Chondrocyte (in vitro differentiated cells): ENCODE measurements around the gene SCUBE1. TPM values are rescaled to one million over a fixed set of nuclear protein-coding genes. Genes with fewer than 3 reads are reported as not detected.

ENCODE experiments used
- DNase-seq: peaks from one replicate; pipeline ENCODE4 v3.0.0; 2021; ENCODE audit warnings: mixed read lengths, low spot score
- H3K27ac Mint-ChIP-seq: one replicate; pipeline ENCODE4 v1.8.0; 2021; ENCODE audit warnings: mild to moderate bottlenecking, moderate library complexity, mixed read lengths; ENCODE audit not compliant: unreplicated experiment
- H3K27me3 Mint-ChIP-seq: 2 replicates; pipeline ENCODE4 v1.8.0; 2021; ENCODE audit warnings: low read depth, mixed read lengths
- H3K36me3 Mint-ChIP-seq: 2 replicates; pipeline ENCODE4 v1.8.0; 2021; ENCODE audit warnings: low read depth, mixed read lengths
- H3K4me1 Mint-ChIP-seq: 2 replicates; pipeline ENCODE4 v1.8.0; 2021; ENCODE audit warnings: low read depth, mild to moderate bottlenecking, mixed read lengths
- H3K4me3 Mint-ChIP-seq: one replicate; pipeline ENCODE4 v1.8.0; 2021; ENCODE audit warnings: mild to moderate bottlenecking, moderate library complexity, mixed read lengths; ENCODE audit not compliant: unreplicated experiment
- H3K9me3 Mint-ChIP-seq: 2 replicates; pipeline ENCODE4 v1.8.0; 2021; ENCODE audit warnings: low read depth, mixed read lengths
- total RNA-seq: library from RNA; stranded (reverse); gene quantifications from 3 replicates; pipeline ENCODE4 v1.2.1, GENCODE V29; 2021
- TF ChIP-seq, protein P1 (sequence below): fragments of 200-600 bp; sonication (generic); IDR thresholded peaks from 2 replicates; pipeline ENCODE4 v1.5.0; 2021; ENCODE audit warnings: antibody characterized with exemption, mild to moderate bottlenecking, moderate library complexity

SCUBE1 gene
- total RNA-seq, 1 donor from 2014 or later = 3.2 TPM

- no peaks in the 10 kb centered on the region for H3K27me3 Mint-ChIP-seq
- no peaks in the 10 kb centered on the region for H3K9me3 Mint-ChIP-seq
- H3K36me3 Mint-ChIP-seq = peaks cover 7% of the 10 kb centered on the region
- no peak overlapping the region for H3K4me3 Mint-ChIP-seq
- H3K27ac Mint-ChIP-seq = peak overlapping the region; percentile 63
- TF ChIP-seq, protein P1, sequence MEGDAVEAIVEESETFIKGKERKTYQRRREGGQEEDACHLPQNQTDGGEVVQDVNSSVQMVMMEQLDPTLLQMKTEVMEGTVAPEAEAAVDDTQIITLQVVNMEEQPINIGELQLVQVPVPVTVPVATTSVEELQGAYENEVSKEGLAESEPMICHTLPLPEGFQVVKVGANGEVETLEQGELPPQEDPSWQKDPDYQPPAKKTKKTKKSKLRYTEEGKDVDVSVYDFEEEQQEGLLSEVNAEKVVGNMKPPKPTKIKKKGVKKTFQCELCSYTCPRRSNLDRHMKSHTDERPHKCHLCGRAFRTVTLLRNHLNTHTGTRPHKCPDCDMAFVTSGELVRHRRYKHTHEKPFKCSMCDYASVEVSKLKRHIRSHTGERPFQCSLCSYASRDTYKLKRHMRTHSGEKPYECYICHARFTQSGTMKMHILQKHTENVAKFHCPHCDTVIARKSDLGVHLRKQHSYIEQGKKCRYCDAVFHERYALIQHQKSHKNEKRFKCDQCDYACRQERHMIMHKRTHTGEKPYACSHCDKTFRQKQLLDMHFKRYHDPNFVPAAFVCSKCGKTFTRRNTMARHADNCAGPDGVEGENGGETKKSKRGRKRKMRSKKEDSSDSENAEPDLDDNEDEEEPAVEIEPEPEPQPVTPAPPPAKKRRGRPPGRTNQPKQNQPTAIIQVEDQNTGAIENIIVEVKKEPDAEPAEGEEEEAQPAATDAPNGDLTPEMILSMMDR = no peak
- H3K4me1 Mint-ChIP-seq = peaks cover 31% of the 10 kb centered on the region
- no peak for DNase-seq
Observed at GRCh38 chr22:43157874-43158546, 185.2 kb downstream of the SCUBE1 start.

DNA sequence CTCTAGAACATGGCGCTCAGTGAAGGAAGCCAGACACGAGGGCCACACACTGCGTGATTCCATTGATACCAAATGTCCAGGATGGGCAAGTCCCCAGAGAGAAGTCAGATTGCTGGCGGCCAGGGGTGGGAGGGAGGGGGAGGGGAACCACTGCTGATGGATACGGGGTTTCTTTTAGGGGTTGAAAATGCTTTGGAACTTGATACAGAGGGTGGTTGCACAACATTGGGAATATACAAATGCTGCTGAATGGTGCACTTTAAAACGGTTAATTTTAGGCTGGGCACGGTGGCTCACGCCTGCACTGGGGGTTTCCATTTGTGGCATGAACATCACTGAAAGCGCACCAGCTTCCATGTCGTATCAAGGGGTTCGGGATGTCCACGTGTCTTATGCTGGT, 186.8 kb downstream of the SCUBE1 start:
- H3K27me3 Mint-ChIP-seq = no peaks in the 10 kb centered on the region
- TF ChIP-seq, protein P1 = no peak

DNA sequence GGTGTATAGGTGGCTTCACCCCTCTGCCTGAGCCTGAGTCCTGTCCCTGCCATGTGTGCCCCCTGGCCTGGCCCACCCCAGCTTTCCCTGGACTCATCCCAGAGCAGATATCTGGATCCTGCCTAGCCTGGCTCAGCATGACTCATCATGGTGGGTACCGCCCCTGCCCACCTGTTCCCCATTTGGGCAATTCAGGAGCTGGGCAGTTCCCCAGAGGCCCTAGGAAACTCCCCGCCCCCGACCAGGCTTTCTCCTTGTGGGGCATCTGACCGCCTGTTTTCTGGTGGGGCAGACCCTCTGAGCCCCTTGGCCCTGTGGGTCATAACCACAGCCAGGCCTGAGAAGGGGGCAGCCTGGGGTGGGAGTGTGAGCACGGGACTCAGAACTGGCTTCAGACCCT, 187.4 kb downstream of the SCUBE1 start:
- DNase-seq = no peak
- peaks cover 6% of the 10 kb centered on the region for H3K36me3 Mint-ChIP-seq
- TF ChIP-seq, protein P1 = no peak
- no peak overlapping the region for H3K4me3 Mint-ChIP-seq
- no peak overlapping the region for H3K27ac Mint-ChIP-seq
- peaks cover 42% of the 10 kb centered on the region for H3K4me1 Mint-ChIP-seq
- no peaks in the 10 kb centered on the region for H3K9me3 Mint-ChIP-seq
- H3K27me3 Mint-ChIP-seq = no peaks in the 10 kb centered on the region

More for the DNA sequence above, 186.8 kb downstream of the SCUBE1 start:
- H3K4me1 Mint-ChIP-seq = peaks cover 38% of the 10 kb centered on the region
- H3K36me3 Mint-ChIP-seq = peaks cover 6% of the 10 kb centered on the region
- no peaks in the 10 kb centered on the region for H3K9me3 Mint-ChIP-seq
- no peak for DNase-seq
- H3K4me3 Mint-ChIP-seq = no peak overlapping the region
- no peak overlapping the region for H3K27ac Mint-ChIP-seq

DNA sequence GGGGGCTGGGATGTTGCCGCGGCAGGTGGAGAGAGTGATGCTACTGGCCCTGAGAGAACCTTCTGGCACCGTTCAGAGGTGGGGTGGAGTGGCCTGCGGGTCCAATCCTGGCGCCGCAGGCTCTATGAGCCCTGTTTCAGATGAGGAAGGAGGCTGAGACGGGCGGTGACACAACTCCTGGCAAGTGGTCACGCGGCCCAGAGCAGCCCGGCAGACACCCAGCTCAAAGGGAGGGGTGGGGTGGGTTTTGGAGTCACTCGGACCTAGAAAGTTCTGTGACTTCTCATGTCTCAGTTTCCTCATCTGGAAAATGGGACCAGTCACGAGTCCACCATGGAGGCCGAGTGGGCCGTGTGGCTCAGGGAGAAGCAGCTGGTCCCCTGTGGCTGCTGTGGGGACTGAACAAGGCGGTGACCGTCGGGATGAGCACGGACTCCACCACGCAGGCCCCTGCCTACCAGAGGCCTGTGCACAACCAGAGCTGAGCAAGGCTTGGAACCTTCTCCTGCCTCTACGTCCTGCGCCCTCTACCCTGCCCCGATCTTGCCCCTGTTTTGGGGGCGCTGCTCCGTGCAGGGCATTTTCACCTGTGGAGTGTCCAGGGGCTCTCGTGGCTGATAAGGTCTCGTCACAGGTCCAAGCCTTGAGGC, 188.2 kb downstream of the SCUBE1 start:
- DNase-seq = no peak
- peaks cover 44% of the 10 kb centered on the region for H3K4me1 Mint-ChIP-seq
- no peaks in the 10 kb centered on the region for H3K9me3 Mint-ChIP-seq
- no peak overlapping the region for H3K4me3 Mint-ChIP-seq
- TF ChIP-seq, protein P1 = no peak
- no peaks in the 10 kb centered on the region for H3K27me3 Mint-ChIP-seq
- H3K36me3 Mint-ChIP-seq = peaks cover 2% of the 10 kb centered on the region
- H3K27ac Mint-ChIP-seq = no peak overlapping the region

GRCh38 chr22:43153899-43154298, 189.3 kb downstream of the SCUBE1 start:
- peak overlapping the region; percentile 25 for H3K4me3 Mint-ChIP-seq
- H3K27me3 Mint-ChIP-seq = no peaks in the 10 kb centered on the region
- no peak for DNase-seq
- peaks cover 44% of the 10 kb centered on the region for H3K4me1 Mint-ChIP-seq
- peaks cover 2% of the 10 kb centered on the region for H3K36me3 Mint-ChIP-seq
- peak overlapping the region; percentile 45 for H3K27ac Mint-ChIP-seq
- no peaks in the 10 kb centered on the region for H3K9me3 Mint-ChIP-seq
- TF ChIP-seq, protein P1 = no peak
